GM04504 (cell line): ENCODE results near the gene BACH1.
A peak's percentile ranks its signal among the peaks of the same experiment; 100 is the strongest.
"Not testable (repeated sequence)": the region's sequence is repeated elsewhere in the genome, so short reads cannot be mapped to it uniquely, and the experiment has no call there.

Experiments used
- DNase-seq: peaks from one replicate; pipeline ENCODE4 v3.0.0-alpha.2; 2012; ENCODE audit warnings: low read depth

The BACH1 gene

DNA sequence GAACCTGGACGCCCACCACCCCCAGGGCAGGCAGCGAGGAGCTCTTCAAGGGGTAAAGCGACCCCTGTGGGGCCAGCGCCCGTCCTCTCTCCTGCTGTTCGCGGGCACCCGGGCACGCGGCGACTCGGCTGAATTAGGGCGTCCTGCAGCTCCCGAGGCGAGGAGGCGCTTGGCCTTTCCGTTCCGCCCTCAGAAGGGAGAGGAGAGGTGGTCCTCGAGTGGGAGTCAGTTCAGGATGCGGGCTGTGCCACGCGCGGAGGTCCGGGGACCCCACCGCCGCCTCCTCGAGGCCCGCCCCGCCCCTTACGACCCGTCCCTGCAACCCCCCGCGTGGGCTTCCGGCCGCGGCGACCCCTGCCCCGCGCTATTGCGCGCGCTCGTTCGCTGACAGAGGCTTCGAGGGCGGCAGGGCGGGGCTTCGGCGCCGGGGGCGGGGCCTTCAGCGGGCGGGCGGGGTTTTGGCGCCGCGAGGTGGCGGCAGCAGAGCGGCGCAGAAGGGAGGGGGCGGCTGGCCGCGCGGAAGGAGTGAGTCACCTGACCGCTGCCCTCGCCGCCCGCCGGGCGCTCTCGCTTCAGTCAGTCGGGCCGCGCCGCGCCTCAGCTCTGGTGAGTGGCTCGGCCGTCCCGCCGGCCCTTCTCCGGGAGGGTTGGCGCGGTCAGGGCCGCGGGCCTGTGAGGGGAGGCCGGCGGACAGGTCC lies at the start of gene BACH1:
BACH1 (plus strand) TSS at position 575 of the 698 bp plus-strand sequence. CDS start 22,359 bp downstream, outside the sequence.
- peak; percentile 70 for DNase-seq

DNA sequence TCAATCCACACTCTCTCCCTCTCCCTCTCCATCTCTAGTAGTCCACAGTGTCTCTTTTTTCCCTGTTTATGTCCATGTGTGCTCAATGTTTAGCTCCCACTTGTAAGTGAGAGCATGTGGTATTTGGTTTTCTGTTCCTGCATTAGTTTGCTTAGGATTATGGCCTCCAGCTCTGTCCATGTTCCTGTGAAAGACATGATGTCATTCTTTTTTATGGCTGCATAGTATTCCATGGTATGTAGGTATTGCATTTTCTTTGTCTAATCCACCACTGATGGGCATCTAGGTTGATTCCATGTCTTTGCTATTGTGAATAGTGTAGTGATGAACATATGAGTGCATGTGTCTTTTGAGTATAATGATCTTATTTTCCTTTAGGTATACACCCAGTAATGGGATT lies 49.4 kb upstream of the BACH1 start:
- not testable (repeated sequence) for DNase-seq

DNA sequence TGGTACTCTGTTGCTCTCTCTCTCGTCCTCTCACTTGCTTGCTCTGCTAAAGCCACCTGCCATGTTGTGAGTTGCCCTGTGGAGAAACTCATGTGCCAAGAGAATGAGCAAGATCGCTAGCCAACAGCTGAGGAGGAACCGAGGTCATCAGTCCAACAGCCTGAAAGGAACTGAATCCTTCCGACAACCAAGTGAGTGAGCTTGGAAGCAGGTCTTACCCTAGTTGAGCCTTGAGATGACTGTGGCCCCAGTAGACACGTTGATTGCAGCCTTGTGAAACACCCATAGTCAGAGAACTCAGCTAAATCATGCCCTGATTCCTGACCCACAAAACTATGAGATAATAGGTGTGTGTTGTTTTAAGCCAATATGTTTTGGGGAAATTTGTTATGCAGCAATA lies 48.1 kb upstream of the BACH1 start:
- DNase-seq = no peak

DNA sequence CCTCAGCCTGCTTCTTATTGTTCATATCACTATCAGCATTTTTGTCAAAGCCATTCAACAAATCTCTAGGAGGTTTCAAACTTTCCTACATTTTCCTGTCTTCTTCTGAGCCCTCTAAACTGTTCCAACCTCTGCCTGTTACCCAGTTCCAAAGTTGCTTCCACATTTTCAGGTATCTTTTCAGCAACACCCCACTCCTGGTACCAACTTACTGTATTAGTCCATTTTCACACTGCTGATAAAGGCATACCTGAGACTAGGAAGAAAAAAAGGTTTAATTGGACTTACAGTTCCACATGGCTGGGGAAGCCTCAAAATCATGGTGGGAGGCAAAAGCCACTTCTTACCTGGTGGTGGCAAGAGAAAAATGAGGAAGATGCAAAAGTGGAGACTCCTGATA lies 44.9 kb upstream of the BACH1 start:
- DNase-seq = not testable (repeated sequence)

DNA sequence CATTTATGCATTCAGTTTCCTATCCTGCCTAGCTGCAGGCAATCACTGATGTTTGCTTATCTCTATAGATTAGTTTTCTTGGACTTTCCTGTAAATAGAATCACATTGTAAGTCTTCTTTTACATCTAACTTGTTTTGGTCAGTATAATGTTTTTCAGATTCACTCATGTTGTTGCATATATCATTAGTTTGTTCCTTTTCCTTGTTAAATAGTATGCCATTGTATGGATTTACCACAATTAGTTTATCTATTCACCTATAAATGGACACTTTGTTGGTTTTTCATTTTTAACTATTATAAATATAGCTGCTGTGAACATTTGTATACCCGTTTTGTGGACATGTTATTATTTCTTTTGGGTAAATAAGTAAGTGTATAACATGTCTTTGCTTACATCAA lies 44.2 kb upstream of the BACH1 start:
- DNase-seq = no peak

DNA sequence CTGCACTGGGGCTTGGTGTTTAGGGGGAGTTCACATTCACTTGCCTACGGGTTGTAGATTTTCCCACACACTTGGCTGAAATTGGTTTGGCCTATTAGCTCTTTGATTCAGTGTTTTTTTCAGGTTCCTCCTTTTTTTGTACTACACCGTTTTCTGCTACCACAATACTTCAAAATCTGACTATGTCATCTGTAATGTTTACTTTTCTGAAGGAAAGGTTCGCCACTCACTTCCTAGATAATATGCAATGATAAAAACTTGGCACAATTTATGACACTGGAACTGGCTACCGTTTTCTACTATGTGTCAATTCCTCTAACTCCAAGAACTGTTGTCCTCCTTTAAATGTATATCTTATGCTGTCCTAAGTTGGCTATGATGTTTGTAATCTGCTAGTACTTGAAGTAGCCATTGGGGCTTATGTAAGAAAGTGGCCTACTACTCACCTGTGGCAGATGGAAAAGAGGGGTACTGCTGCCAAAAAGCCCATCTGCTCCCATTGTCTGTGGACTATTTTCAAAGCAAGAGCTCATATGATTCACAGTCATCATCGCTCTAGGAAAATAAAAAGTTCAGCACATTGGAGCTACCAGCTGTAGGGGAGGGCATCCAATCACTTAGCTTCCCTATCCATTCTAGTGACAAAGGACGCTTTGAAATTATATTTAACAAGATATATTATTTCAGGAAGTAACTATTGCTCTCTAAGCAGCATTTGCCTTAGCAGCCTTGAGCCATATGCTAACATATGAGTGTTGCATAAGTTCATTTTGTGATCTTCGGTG lies 42.4 kb upstream of the BACH1 start:
- DNase-seq = no peak

DNA sequence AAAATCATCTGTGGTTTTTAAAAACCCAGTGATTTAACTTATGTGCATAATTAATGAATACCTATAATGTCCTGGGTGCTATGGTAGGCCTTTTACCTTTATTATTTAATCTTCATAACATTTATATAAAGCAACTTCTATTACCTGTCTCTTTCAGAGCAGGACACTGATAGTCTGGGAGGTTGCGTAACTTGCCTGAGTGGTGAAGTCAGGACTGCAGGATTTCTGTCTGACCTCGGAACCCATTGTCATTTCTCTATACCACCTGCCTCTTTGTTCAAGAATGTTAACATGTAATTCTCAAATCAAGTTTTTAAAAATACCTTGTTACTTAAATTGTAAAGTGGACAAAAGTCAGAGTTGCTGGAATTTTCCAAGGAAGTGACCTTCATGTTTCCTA lies 41.0 kb upstream of the BACH1 start:
- no peak for DNase-seq

DNA sequence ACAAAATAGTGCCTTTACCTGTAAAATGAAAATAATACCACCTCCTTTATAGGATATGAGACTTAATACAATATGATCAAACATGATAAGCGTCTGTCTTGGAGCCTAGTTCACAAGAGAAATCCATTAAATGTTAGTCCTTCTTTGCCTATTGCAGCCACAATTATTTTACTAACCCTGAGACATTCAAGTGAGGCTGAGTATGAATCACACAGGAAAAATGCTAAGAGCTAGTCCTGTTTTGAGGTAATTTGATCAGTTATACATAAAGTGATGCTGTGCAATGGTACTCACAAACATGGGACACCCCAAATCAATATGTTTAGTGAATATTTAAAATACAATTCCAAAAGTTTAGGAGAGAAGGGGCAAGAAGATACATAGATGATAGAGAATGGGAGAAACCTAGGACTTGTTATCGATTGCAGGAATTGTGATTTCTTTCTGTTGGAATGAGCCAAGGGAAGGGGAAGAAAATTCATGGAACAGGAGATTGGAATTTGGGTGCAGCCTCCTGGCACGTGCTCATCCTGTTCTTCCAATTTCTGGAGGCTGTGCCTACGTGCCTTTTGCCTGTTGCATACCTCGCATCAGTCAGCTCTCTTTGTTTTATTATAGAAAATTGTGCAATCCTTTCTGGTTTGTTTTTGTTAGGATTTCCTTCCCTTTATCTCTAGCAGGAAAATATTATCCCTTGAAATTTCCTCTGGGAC lies 39.9 kb upstream of the BACH1 start:
- peak; percentile 54 for DNase-seq

DNA sequence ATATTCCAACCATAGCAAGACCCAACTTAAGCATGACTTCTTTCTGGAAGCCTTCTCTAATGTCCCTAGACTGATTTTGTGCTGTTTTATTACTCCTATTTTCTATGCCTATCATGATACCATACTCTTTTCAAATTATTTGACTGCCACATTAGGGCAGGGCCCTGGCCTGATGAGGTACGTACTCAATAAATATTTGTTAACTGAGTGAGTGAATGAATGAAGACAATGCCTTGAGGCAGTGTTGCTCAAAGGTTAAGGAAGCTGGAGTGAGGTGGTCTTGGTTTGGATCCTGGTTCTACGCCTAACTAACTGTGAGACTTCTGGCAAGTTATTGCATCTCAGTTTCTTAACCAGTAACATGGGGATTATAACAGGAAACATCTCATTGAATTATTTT lies 38.3 kb upstream of the BACH1 start:
- no peak for DNase-seq

DNA sequence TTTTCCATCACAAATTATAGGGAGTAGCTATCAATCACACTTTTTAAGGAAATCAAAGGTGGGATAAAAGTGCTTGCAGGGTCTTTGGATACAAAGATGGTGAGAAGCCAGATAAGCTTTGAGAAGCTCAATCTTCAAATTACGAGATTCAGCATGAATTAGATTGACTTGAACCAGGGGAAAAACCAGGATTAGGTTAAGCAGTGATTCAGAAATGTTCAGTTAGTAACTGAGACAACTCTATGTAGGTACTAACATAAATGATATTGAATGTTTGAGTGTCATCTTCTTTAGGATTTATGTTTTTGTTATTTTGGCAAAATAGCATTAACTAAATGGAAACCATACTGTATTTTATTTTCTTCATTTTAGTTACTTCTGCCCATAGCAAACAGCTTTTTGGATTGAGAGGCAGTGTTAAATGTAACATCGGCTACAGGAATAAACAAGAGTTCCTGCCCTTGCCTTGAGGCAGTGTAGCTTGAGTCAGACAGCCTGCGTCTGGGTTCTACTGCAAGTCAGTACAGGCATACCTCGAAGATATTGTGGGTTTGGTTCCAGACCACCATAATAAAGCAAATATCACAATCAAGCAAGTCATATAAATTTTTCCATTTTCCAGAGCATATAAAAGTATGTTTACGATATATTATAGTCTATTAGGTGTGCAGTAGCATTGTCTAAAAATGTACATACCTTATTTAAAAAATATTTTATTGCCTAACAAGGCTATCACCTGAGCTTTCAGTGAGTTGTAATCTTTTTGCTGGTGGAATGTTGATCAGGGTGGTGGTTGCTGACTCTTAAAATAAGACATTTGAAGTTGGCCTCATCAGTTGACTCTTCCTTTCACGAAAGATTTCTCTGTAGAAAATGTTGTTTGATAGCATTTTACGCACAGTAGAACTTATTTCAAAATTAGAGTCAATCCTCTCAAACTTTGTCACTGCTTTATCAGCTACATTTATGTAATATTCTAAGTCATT lies 36.9 kb upstream of the BACH1 start:
- no peak for DNase-seq

DNA sequence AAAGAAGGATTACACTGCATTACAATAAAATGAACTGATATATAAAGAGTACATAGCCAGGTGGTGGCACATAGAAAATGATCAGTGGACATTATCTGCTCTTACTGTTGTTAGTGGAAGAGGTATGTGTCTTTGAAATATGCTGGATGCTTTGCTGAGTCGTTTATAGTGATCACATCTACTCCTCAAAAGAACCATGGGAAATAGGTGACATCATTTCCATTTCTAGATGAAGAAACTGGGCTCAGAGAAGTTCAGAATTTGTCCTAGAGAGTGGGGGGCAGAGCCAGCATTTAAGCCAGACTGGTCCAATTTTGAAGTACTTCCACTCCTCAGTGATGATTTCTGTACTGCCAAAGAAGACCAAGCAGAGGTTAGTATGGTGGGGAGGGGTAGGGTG lies 34.0 kb upstream of the BACH1 start:
- no peak for DNase-seq

DNA sequence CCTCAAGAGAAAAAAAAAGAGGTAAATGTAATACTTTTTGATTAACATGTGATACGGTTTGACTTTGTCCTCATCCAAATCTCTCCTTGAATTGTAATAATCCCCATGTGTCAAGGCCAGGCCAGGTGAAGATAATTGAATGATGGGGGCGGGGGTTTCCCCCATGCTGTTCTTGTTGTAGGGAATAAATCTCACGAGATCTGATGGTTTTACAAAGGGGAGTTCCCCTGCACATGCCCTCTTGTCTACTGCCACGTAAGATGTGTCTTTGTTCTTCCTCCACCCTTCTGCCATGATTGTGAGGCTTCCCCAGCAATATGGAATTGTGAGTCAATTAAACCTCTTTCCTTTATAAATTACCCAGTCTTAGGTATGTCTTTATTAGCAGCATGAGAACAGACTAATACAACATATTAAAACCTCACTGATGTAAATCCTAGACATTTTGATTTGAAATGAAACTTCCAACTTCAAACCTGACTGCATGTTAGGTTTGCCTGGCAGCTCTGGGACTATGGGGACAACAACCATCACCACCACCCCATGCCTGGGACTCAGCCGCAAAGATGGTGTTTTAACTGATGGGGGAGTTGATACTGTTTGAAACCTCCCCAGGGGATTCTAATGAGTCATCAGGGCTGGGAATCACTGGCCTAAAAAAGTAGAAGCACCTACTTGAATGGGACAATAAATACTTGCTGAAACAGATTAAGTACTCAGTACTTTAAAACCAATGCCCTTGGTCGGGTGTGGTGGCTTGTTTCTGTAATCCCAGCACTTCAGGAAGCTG lies 32.8 kb upstream of the BACH1 start:
- DNase-seq = no peak

DNA sequence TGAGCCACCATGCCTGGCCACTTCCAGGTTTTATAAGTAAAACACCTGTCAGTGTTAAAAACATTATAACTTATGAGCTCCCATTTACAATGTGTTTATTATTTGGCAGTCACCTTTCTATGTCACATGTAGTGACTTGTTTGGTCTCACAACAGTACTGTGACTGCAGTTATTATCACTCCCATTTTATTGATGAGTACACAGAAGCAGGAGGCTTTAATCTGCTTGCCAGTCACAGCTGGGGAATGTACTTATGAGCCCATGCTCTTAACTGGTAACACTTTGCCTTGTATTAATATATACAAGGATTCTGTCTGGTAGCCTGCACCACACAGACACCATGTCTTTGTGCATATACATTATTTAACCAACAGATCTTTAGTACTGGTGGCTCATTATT lies 31.1 kb upstream of the BACH1 start:
- DNase-seq = no peak

DNA sequence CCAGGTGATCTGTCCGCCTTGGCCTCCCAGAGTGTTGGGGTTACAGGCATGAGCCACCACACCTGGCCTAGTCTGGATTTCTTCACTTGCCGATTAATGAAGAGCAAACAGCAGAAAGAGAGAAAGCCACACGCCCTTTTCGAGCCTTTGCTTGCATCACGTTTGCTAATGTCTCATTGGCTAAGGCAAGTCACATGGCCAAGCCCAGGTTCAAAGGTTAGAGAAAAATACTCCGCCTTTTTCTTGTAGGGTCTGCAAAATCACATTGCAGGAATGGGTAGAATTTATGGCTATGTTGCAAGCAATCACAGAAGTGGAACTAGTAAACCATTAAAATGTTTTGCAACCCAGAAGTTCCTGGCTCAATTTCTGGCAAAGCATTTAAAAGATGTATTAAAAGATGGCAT lies 26.8 kb upstream of the BACH1 start:
- DNase-seq = peak; percentile 19

DNA sequence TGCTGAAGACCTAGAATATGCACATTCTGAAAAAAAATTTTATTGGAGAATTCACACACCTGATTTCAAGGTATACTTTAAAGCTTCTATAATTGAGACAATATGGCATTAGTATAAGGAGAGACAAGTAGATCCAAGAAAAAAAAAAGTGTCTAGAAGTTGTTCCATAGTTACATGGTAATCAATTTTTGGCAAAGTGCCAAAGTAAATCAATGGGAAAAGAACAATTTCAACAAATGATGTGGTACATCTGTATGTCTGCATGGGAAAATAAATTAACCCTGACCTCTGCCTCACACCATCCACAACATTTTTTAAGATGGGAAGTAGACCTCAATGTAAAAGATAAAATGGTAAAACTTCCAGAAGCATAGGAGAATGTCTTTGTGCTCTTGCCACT lies 21.3 kb upstream of the BACH1 start:
- no peak for DNase-seq

DNA sequence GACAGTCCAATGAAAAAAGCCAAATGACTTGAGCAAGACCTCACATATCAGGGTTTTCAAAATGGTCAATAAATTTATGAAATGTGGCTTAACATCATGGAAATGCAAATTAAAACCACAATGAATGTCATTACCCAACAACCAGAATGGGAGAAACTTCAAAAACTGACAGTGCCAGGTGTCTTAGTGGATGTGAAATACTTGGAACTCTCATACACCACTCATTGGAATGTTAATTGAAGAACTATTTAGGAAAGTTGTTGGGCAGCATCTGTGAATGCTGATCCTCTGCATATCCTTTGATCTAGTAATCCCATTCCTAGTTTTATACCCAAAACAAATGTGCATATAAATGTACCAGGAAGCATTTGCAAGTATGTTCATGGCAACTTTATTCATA lies 19.2 kb upstream of the BACH1 start:
- no peak for DNase-seq

DNA sequence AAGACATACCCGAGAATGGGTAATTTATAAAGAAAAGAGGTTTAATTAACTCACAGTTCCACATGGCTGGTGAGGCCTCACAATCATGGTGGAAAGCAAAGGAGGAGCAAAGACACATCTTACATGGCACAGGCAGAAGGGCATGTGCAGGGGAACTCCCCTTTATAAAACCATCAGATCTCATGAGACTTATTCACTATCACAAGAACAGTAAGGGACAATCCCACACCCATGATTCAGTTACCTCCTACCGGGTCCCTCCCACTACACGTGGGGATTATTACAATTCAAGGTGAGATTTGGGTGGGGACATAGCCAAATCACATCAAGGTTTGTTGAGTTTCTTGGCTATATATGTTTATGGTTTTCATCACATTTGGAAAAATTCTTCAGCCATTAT lies 16.9 kb upstream of the BACH1 start:
- not testable (repeated sequence) for DNase-seq

DNA sequence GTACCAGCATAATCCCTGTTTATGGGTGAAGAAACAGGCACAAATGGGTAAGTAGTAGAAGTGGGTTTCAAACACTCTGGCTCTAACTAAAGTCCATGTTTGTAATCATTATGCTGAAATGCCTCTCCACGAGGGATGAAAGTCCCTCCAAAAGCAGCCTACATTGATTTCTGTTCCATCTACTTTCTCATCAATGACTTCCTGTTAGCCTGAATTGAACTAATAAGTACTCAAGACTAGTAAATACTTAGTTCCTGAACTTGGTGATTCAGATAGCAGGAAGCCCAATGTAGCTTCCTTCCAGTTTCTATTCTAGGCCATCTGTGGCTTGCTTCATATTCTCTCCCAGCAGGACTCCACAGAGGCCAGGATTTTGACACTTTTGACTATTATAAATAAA lies 11.3 kb upstream of the BACH1 start:
- no peak for DNase-seq

DNA sequence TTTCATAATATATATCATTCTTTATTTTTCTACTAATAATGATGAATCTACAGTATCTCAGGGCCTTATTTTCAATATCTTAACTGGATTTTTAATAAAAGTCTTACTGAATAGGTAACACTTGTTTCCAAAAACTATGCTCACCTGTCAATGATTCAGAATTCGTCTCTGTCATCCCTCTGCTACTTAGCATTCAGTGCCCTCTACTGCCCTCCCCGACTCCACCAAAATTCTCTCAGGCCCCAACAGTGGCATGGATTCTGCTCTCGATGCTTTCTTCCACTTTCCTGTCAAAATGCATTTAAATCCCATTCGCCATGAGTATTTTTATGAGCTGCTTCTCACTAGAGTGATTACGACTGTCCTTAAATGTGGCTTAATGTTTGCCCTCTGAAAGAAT lies 10.5 kb upstream of the BACH1 start:
- DNase-seq = no peak

DNA sequence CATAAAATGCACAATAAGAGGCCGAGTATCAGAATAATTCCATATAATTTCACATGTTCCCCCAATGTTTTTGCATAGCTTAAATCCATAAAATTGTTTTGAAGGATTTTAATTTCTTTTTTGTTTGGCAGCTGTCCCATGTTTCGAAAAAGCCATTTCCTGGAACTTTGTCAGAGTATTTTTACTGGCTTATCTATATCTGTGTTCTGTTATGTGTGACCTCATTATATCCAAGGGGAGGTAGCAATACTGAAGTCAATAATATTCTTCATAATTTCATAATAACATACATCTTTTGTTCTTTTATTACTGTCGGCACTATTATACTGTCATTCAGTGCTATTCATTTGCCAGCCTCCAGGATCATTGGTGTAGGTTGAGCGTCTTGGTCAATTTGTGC lies 9.4 kb upstream of the BACH1 start:
- DNase-seq = no peak

DNA sequence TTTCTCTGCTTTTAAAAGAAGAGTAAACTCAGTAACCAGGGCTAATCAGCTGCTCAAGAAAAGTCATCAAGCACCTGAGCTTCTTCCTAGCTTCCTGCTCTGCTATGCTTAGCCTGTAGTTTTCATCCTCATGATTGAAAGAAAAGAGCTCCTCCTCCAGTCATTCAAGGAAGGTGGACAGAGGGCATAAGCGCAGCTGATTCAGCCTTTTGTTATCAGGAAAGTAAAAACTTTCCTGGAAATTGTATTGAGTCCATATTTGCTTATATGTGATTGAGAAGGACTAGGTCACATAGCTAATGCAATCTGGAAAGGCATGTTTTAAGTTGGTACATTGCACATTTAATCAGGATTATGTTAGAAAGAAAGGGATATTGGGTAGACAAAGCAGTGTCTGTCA lies 8.5 kb upstream of the BACH1 start:
- DNase-seq = no peak
